GM23248 (cell line): ENCODE results near the gene CALM1. TPM values are rescaled to one million over a fixed set of nuclear protein-coding genes. Genes with fewer than 3 reads are reported as not detected.

ENCODE experiments used
- DNase-seq: peaks from one replicate; pipeline ENCODE4 v3.0.0-alpha.2; 2015
- H2AFZ ChIP-seq: fragments of 200-600 bp; sonication (generic); 2 replicates; pipeline ENCODE4 v1.6.1; 2016; ENCODE audit warnings: antibody characterized with exemption
- H3F3A ChIP-seq: fragments of 200-600 bp; sonication (generic); 2 replicates; pipeline ENCODE4 v1.6.1; 2016; ENCODE audit warnings: mild to moderate bottlenecking, antibody characterized with exemption, mixed run types; ENCODE audit not compliant: insufficient read depth
- H3K27ac ChIP-seq: fragments of 200-600 bp; sonication (generic); 2 replicates; pipeline ENCODE4 v1.5.1; 2016; ENCODE audit warnings: mild to moderate bottlenecking
- H3K27me3 ChIP-seq: fragments of 200-600 bp; sonication (generic); replicated peaks from 2 replicates; pipeline ENCODE4 v1.6.1; 2016; ENCODE audit warnings: mild to moderate bottlenecking; ENCODE audit not compliant: insufficient read depth
- H3K36me3 ChIP-seq: fragments of 200-600 bp; sonication (generic); 2 replicates; pipeline ENCODE4 v1.6.1; 2016; ENCODE audit warnings: low read depth, mild to moderate bottlenecking
- H3K4me1 ChIP-seq: fragments of 200-600 bp; sonication (generic); 2 replicates; pipeline ENCODE4 v1.6.1; 2016; ENCODE audit warnings: mild to moderate bottlenecking; ENCODE audit not compliant: insufficient read depth
- H3K4me2 ChIP-seq: fragments of 200-600 bp; sonication (generic); one replicate; pipeline ENCODE4 v1.6.1; 2016; ENCODE audit warnings: mild to moderate bottlenecking; ENCODE audit not compliant: unreplicated experiment
- H3K4me3 ChIP-seq: fragments of 200-600 bp; sonication (generic); 2 replicates; pipeline ENCODE4 v1.5.1; 2016; ENCODE audit warnings: mild to moderate bottlenecking
- H3K79me2 ChIP-seq: fragments of 200-600 bp; sonication (generic); 2 replicates; pipeline ENCODE4 v1.6.1; 2016; ENCODE audit warnings: mild to moderate bottlenecking; ENCODE audit not compliant: insufficient read depth
- H3K9ac ChIP-seq: fragments of 200-600 bp; sonication (generic); 2 replicates; pipeline ENCODE4 v1.6.1; 2016; ENCODE audit warnings: mild to moderate bottlenecking
- H3K9me2 ChIP-seq: fragments of 200-600 bp; sonication (generic); 2 replicates; pipeline ENCODE4 v1.6.1; 2016; ENCODE audit warnings: mixed run types, mild to moderate bottlenecking, moderate library complexity; ENCODE audit not compliant: insufficient read depth
- H3K9me3 ChIP-seq: fragments of 200-600 bp; sonication (generic); one replicate; pipeline ENCODE4 v1.6.1; 2017; ENCODE audit warnings: low read depth
- H4K20me1 ChIP-seq: fragments of 200-600 bp; sonication (generic); 2 replicates; pipeline ENCODE4 v1.6.0; 2016; ENCODE audit not compliant: insufficient read depth
- EZH2 ChIP-seq: fragments of 200-600 bp; sonication (generic); IDR thresholded peaks from 2 replicates; pipeline ENCODE4 v1.6.1; 2018; ENCODE audit warnings: antibody characterized with exemption, mild to moderate bottlenecking; ENCODE audit not compliant: insufficient read depth, poor library complexity, severe bottlenecking
- EZH2phosphoT487 ChIP-seq: fragments of 200-600 bp; sonication (generic); IDR thresholded peaks from 2 replicates; pipeline ENCODE4 v1.6.1; 2018; ENCODE audit warnings: antibody characterized with exemption, moderate library complexity, mild to moderate bottlenecking, low read depth; ENCODE audit not compliant: insufficient read depth
- WGBS, 2 experiments: methylation state at CpG; one replicate each; pipeline ENCODE4 v1.1.6; 2015 to 2017; ENCODE audit warnings: low lambda C conversion rate in 2 of 2, low coverage in 1 of 2; ENCODE audit errors: missing lambda C conversion rate in 2 of 2; 5-methylcytosine and 5-hydroxymethylcytosine counted together
- in situ Hi-C: fragments of 300-500 bp; cut with MboI; formaldehyde crosslinking; loops from 2 replicates; pipeline ENCODE4 v1.15.0; 2020
- polyA plus RNA-seq: library from polyadenylated mRNA; unstranded; fragments of >200 nt; fragmentation: Nextera tagmentation; extraction: Ambion mirVana; gene quantifications from 2 replicates; pipeline ENCODE4 v1.2.1, GENCODE V29; 2016
- total RNA-seq: library from RNA; depleted of rRNA; stranded (reverse); fragments of >200 nt; shearing (Covaris generic); gene quantifications from 2 replicates; pipeline ENCODE4 v1.2.3, GENCODE V29; 2014

Gene CALM1
- total and polyA plus RNA-seq, 2 experiments from 2014 or later: 281 to 782 TPM

- 94 to 100% methylated on average over 2 of the region's 2 CpGs for WGBS, 2 experiments
- Histone ChIP-seq H3K4me2 (no peak overlapping the region), H3K9ac (no peak overlapping the region), H3K79me2 (peaks cover 71% of the 10 kb centered on the region), H3K36me3 (peaks cover 64% of the 10 kb centered on the region), H3K27me3 (no peaks in the 10 kb centered on the region), H2AFZ (no peak overlapping the region), H3K4me1 (peaks cover 18% of the 10 kb centered on the region), H3K9me2 (no peaks in the 10 kb centered on the region), H3K27ac (no peak overlapping the region), H3K9me3 (no peaks in the 10 kb centered on the region), H3F3A (peaks cover 75% of the 10 kb centered on the region), H3K4me3 (no peak overlapping the region), H4K20me1 (peaks cover 20% of the 10 kb centered on the region)
- TF ChIP-seq EZH2phosphoT487 (no peak), EZH2 (no peak)
- in situ Hi-C loops: loop anchor here (5.0 kb wide), 1 partner anchor 294 kb away; no protein-coding TSS in a partner anchor
- DNase-seq: no peak
Measured at GRCh38 chr14:90403065-90403464, 6.2 kb downstream of the CALM1 start.

GRCh38 chr14:90405101-90405500, 8.3 kb downstream of the CALM1 start:
- no peak overlapping the region for H3K4me2 ChIP-seq
- H3K4me3 ChIP-seq: no peak overlapping the region
- peaks cover 18% of the 10 kb centered on the region for H3K4me1 ChIP-seq
- H3K79me2 ChIP-seq: peaks cover 51% of the 10 kb centered on the region
- H3K36me3 ChIP-seq: peaks cover 64% of the 10 kb centered on the region
- H3K9ac ChIP-seq: no peak overlapping the region
- TF ChIP-seq EZH2: no peak
- H3K27ac ChIP-seq: no peak overlapping the region
- H3F3A ChIP-seq: peaks cover 77% of the 10 kb centered on the region
- no peaks in the 10 kb centered on the region for H3K9me3 ChIP-seq
- H4K20me1 ChIP-seq: peaks cover 8% of the 10 kb centered on the region
- 93 to 95% methylated on average over 9 of the region's 9 CpGs for WGBS, 2 experiments
- H2AFZ ChIP-seq: no peak overlapping the region
- DNase-seq: no peak
- no peaks in the 10 kb centered on the region for H3K27me3 ChIP-seq
- H3K9me2 ChIP-seq: no peaks in the 10 kb centered on the region
- in situ Hi-C loops: no loop called here

- H3K36me3 ChIP-seq: peaks cover 64% of the 10 kb centered on the region
- H3K4me3 ChIP-seq: no peak overlapping the region
- TF ChIP-seq EZH2 (no peak), EZH2phosphoT487 (no peak)
- no peak overlapping the region for H2AFZ ChIP-seq
- peaks cover 13% of the 10 kb centered on the region for H3K4me1 ChIP-seq
- no peaks in the 10 kb centered on the region for H3K9me2 ChIP-seq
- no peak for DNase-seq
- peaks cover 71% of the 10 kb centered on the region for H3F3A ChIP-seq
- H3K9me3 ChIP-seq: no peaks in the 10 kb centered on the region
- H3K79me2 ChIP-seq: peaks cover 44% of the 10 kb centered on the region
- peaks cover 4% of the 10 kb centered on the region for H4K20me1 ChIP-seq
- H3K27me3 ChIP-seq: no peaks in the 10 kb centered on the region
- no peak overlapping the region for H3K4me2 ChIP-seq
- WGBS, 2 experiments: 96 to 98% methylated on average over 4 of the region's 4 CpGs
- no peak overlapping the region for H3K9ac ChIP-seq
- H3K27ac ChIP-seq: no peak overlapping the region
- in situ Hi-C loops: no loop called here
Measured at GRCh38 chr14:90405755-90406154, 8.9 kb downstream of the CALM1 start.

GRCh38 chr14:90406384-90406798, 9.6 kb downstream of the CALM1 start:
- Histone ChIP-seq H2AFZ (no peak overlapping the region), H3K4me3 (no peak overlapping the region), H3K79me2 (peaks cover 38% of the 10 kb centered on the region), H3K4me1 (peaks cover 13% of the 10 kb centered on the region), H3K9me3 (no peaks in the 10 kb centered on the region), H4K20me1 (no peaks in the 10 kb centered on the region), H3K4me2 (no peak overlapping the region), H3K36me3 (peaks cover 59% of the 10 kb centered on the region), H3K9ac (no peak overlapping the region), H3K27ac (no peak overlapping the region), H3F3A (peaks cover 71% of the 10 kb centered on the region), H3K9me2 (no peaks in the 10 kb centered on the region), H3K27me3 (no peaks in the 10 kb centered on the region)
- WGBS, 2 experiments: 43 to 45% methylated on average over 3 of the region's 3 CpGs
- in situ Hi-C loops: no loop called here
- TF ChIP-seq EZH2: no peak
- TF ChIP-seq EZH2phosphoT487: no peak
- no peak for DNase-seq

- H3K4me2 ChIP-seq: no peak overlapping the region
- no peaks in the 10 kb centered on the region for H4K20me1 ChIP-seq
- H3K4me1 ChIP-seq: peaks cover 16% of the 10 kb centered on the region
- DNase-seq: no peak
- H3F3A ChIP-seq: peaks cover 71% of the 10 kb centered on the region
- in situ Hi-C loops: no loop called here
- H3K9me2 ChIP-seq: no peaks in the 10 kb centered on the region
- TF ChIP-seq EZH2phosphoT487 (no peak), EZH2 (no peak)
- no peak overlapping the region for H3K4me3 ChIP-seq
- 98 to 99% methylated on average over 3 of the region's 3 CpGs for WGBS, 2 experiments
- H2AFZ ChIP-seq: no peak overlapping the region
- no peaks in the 10 kb centered on the region for H3K27me3 ChIP-seq
- H3K27ac ChIP-seq: no peak overlapping the region
- H3K79me2 ChIP-seq: peaks cover 29% of the 10 kb centered on the region
- no peak overlapping the region for H3K9ac ChIP-seq
- no peaks in the 10 kb centered on the region for H3K9me3 ChIP-seq
- peaks cover 50% of the 10 kb centered on the region for H3K36me3 ChIP-seq
Measured at GRCh38 chr14:90407230-90407629, 10.4 kb downstream of the CALM1 start.
